PC-3 (cell line): Measurements from ENCODE around the gene VPS25.

Source experiments
- CTCF ChIP-seq: fragments of 300-600 bp; sonication (generic); conservative IDR thresholded peaks from 2 replicates; pipeline ENCODE4 v1.5.1; 2017; ENCODE audit warnings: antibody characterized with exemption, low read depth, mild to moderate bottlenecking, low read length
- EZH2 ChIP-seq: fragments of 300-600 bp; sonication (generic); IDR thresholded peaks from one replicate; pipeline ENCODE4 v1.6.1; 2017; ENCODE audit warnings: antibody characterized with exemption, mild to moderate bottlenecking, low read length; ENCODE audit not compliant: unreplicated experiment
- EZH2phosphoT487 ChIP-seq: fragments of 300-600 bp; sonication (generic); IDR thresholded peaks from 2 replicates; pipeline ENCODE4 v1.6.1; 2018; ENCODE audit warnings: mild to moderate bottlenecking, antibody characterized with exemption, low read length, borderline replicate concordance

DNA sequence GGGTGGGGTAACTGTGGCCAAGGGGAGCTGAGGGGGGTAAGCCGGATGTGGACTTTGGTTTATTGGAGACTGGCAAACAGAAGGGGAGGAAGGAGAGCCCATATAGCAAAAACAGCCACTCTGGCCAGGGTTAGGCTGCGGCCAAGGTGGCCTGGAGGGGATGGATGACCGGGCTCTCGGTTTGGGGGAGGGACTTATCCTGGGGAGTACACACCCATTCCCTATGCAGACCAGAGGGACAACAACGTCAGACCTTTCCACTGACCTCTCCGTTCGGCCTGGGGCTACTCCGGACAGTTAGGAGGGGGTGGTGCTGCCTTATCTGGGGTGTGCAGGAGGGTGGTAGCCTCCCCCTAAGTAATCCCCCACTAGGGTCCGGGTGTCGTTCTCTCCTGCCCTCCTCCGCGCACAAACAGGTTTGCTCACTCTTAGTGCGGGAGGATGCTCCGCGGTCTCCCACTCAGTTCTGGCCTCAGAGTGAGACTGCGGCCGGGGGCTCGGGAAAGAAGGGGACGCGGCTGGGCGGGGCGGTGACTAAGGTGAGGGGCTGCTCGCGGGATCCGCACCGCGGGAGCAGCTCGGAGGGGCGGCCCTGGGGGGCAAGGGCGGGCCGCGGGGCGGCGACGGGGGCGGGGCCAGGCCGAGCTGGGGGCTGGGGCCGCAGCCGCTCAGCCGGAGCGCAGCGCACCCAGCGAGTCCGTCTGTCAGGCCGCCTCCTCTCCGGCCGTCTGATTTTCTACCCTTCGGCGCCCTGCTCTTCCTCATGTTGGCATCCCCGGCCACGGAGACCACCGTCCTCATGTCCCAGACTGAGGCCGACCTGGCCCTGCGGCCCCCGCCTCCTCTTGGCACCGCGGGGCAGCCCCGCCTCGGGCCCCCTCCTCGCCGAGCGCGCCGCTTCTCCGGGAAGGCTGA, 6.9 kb downstream of the VPS25 start, which contains the start of gene WNK4:
- no peak for TF ChIP-seq CTCF
- TF ChIP-seq EZH2: no peak
- no peak for TF ChIP-seq EZH2phosphoT487
